Gastroesophageal sphincter (tissue), 4 donors: Measurements from ENCODE around the gene ALK. TPM values are rescaled to one million over a fixed set of nuclear protein-coding genes. Genes with fewer than 3 reads are reported as not detected.

Experiments
- ATAC-seq: fragments of 150-250 bp; one replicate; pipeline ENCODE4 v1.9.1; 2016; ENCODE audit warnings: mild to moderate bottlenecking, moderate library complexity
- H3K27ac ChIP-seq, 4 donors: fragments of 200-600 bp; sonication (generic) in 3 of 4; 1 replicate in 3 of 4; 2 replicates in 1 of 4; pipeline ENCODE4 v1.5.1; 2016 to 2019
- H3K27me3 ChIP-seq: fragments of 200-600 bp; sonication (generic); one replicate; pipeline ENCODE4 v1.5.1; 2019
- H3K36me3 ChIP-seq, 2 donors: fragments of 200-600 bp; sonication (generic); one replicate each; pipeline ENCODE4 v1.5.1; 2019; ENCODE audit warnings: control low read depth in 1 of 2
- H3K4me1 ChIP-seq, 3 donors: fragments of 200-600 bp; sonication (generic); 1 replicate in 2 of 3; 2 replicates in 1 of 3; pipeline ENCODE4 v1.5.1; 2016 to 2019; ENCODE audit warnings: control low read depth in 2 of 3
- H3K4me3 ChIP-seq, 2 donors: fragments of 200-600 bp; sonication (generic); one replicate each; pipeline ENCODE4 v1.5.1; 2019; ENCODE audit warnings: mild to moderate bottlenecking in 1 of 2, moderate library complexity in 1 of 2
- H3K9me3 ChIP-seq, 3 donors: fragments of 200-600 bp; sonication (generic); one replicate each; pipeline ENCODE4 v1.5.1; 2017 to 2019; ENCODE audit warnings: control low read depth in 2 of 3
- CTCF ChIP-seq, 4 experiments: fragments of 200-600 bp in 2 of 4; fragments of 450-650 bp in 2 of 4; sonication (generic) in 1 of 4; IDR thresholded peaks; one replicate each; pipeline ENCODE4 v1.5.1; 2017 to 2019; ENCODE audit warnings: antibody characterized with exemption in 4 of 4, mild to moderate bottlenecking in 2 of 4, moderate library complexity in 2 of 4
- EP300 ChIP-seq: sonication (generic); formaldehyde crosslinking; IDR thresholded peaks from one replicate; pipeline ENCODE4 v1.6.1; 2017; ENCODE audit warnings: antibody characterized with exemption, mild to moderate bottlenecking
- POLR2A ChIP-seq, 2 donors: fragments of 450-650 bp; IDR thresholded peaks; one replicate each; pipeline ENCODE4 v1.6.1; 2017; ENCODE audit warnings: antibody characterized with exemption in 2 of 2, mild to moderate bottlenecking in 2 of 2, moderate library complexity in 1 of 2
- POLR2AphosphoS5 ChIP-seq: sonication (generic); formaldehyde crosslinking; IDR thresholded peaks from one replicate; pipeline ENCODE4 v1.6.1; 2017; ENCODE audit warnings: antibody characterized with exemption
- WGBS, 2 donors: methylation state at CpG; one replicate each; pipeline ENCODE4 v1.1.5; 2018; ENCODE audit warnings: low coverage in 1 of 2; 5-methylcytosine and 5-hydroxymethylcytosine counted together
- total RNA-seq, 4 donors: library from RNA; depleted of rRNA; stranded (reverse); fragments of >200 nt; gene quantifications; one replicate each; pipeline ENCODE4 v1.1.0, GENCODE V29; 2016

The ALK gene
- total RNA-seq, 4 donors from 2014 or later = 0.94 to 1.6 (median 1.1) TPM

- no peak for ATAC-seq
- Histone ChIP-seq H3K36me3 (no peaks in the 10 kb centered on the region), H3K9me3 (peaks cover 0 to 10% (median 0%) of the 10 kb centered on the region in 3 donors), H3K27me3 (peaks cover 23% of the 10 kb centered on the region), H3K4me3 (no peak overlapping the region), H3K4me1 (no peaks in the 10 kb centered on the region), H3K27ac (no peak overlapping the region)
- TF ChIP-seq POLR2A (IDR thresholded peaks at IDR 0.05) (no peak), CTCF (IDR thresholded peaks at IDR 0.05) (no peak), EP300 (no peak), POLR2AphosphoS5 (no peak)
- 100% methylated on average over 1 to 3 of the region's 5 CpGs for WGBS, 2 donors
Measured at GRCh38 chr2:29263886-29264285, 657.5 kb downstream of the ALK start.

- Histone ChIP-seq H3K9me3 (peaks cover 0 to 10% (median 0%) of the 10 kb centered on the region in 3 donors), H3K4me1 (no peaks in the 10 kb centered on the region), H3K36me3 (no peaks in the 10 kb centered on the region), H3K27me3 (peaks cover 21% of the 10 kb centered on the region), H3K27ac (no peak overlapping the region), H3K4me3 (no peak overlapping the region)
- no peak for ATAC-seq
- WGBS, 2 donors = 77 to 83% methylated on average over 4 of the region's 7 CpGs
- no peak for TF ChIP-seq POLR2A (IDR thresholded peaks at IDR 0.05)
- no peak for TF ChIP-seq EP300
- no peak for TF ChIP-seq POLR2AphosphoS5
- TF ChIP-seq CTCF (IDR thresholded peaks at IDR 0.05) = no peak
Measured at GRCh38 chr2:29262681-29263260, 658.6 kb downstream of the ALK start.

GRCh38 chr2:29261003-29261402 lies 660.4 kb downstream of the ALK start:
- Histone ChIP-seq H3K36me3 (no peaks in the 10 kb centered on the region), H3K27me3 (peaks cover 17% of the 10 kb centered on the region), H3K4me1 (no peaks in the 10 kb centered on the region), H3K9me3 (no peaks in the 10 kb centered on the region), H3K4me3 (no peak overlapping the region), H3K27ac (no peak overlapping the region)
- ATAC-seq = no peak
- no peak for TF ChIP-seq POLR2A (IDR thresholded peaks at IDR 0.05)
- TF ChIP-seq EP300 = no peak
- TF ChIP-seq CTCF (IDR thresholded peaks at IDR 0.05) = no peak
- no peak for TF ChIP-seq POLR2AphosphoS5
- WGBS, 2 donors = 67 to 88% methylated on average over 1 to 3 of the region's 3 CpGs

- 47 to 70% methylated on average over 4 of the region's 6 CpGs for WGBS, 2 donors
Measured at GRCh38 chr2:29260142-29260772, 661.1 kb downstream of the ALK start.

More at GRCh38 chr2:29260142-29260772, 661.1 kb downstream of the ALK start:
- Histone ChIP-seq H3K9me3 (no peaks in the 10 kb centered on the region), H3K27ac (no peak overlapping the region), H3K4me1 (no peaks in the 10 kb centered on the region), H3K27me3 (peaks cover 17% of the 10 kb centered on the region), H3K36me3 (no peaks in the 10 kb centered on the region), H3K4me3 (no peak overlapping the region)
- no peak for ATAC-seq
- TF ChIP-seq POLR2A (IDR thresholded peaks at IDR 0.05) (no peak), EP300 (no peak), CTCF (IDR thresholded peaks at IDR 0.05) (no peak), POLR2AphosphoS5 (no peak)
